PC-9 (cell line): ENCODE measurements around the gene TCF4. TPM values are rescaled to one million over a fixed set of nuclear protein-coding genes. Genes with fewer than 3 reads are reported as not detected.
"Not testable (repeated sequence)": the region's sequence is repeated elsewhere in the genome, so short reads cannot be mapped to it uniquely, and the experiment has no call there.

Experiments used
- BruUV-seq: library from RNA; stranded (reverse); fragments of 400-500 nt; replicated peaks from 2 replicates; lab custom pipeline; 2021; lab: Mats Ljungman, UMichigan
- CTCF ChIA-PET: fragments of 300-600 bp; sonication (Branson Sonifier 250); formaldehyde crosslinking; loops from one replicate; lab custom pipeline; 2022; ENCODE audit warnings: antibody characterized with exemption; lab: Charles Lee
- POLR2A ChIA-PET: fragments of 300-600 bp; sonication (Branson Sonifier 250); formaldehyde crosslinking; loops from one replicate; lab custom pipeline; 2022; ENCODE audit warnings: antibody characterized with exemption; ENCODE audit not compliant: unreplicated experiment; lab: Charles Lee
- DNase-seq, 2 experiments: peaks; one replicate each; pipeline versions ENCODE4 v3.0.0 to v3.0.0-alpha.2; 2015 to 2022; ENCODE audit warnings: mixed read lengths in 1 of 2
- H2AFZ ChIP-seq: fragments of 200-600 bp; sonication (generic); 2 replicates; pipeline ENCODE4 v1.8.1; 2017; ENCODE audit warnings: antibody characterized with exemption
- H3F3A ChIP-seq: fragments of 200-600 bp; sonication (generic); 2 replicates; pipeline ENCODE4 v1.8.1; 2017; ENCODE audit warnings: antibody characterized with exemption, mild to moderate bottlenecking, low read depth; ENCODE audit not compliant: insufficient read depth
- H3K27ac ChIP-seq: fragments of 200-600 bp; sonication (generic); 2 replicates; pipeline ENCODE4 v1.6.1; 2016; ENCODE audit warnings: mixed run types
- H3K27me3 ChIP-seq: fragments of 200-600 bp; sonication (generic); 2 replicates; pipeline ENCODE4 v1.6.1; 2016; ENCODE audit warnings: low read depth, mixed run types; ENCODE audit not compliant: insufficient read depth
- H3K36me3 ChIP-seq: fragments of 200-600 bp; sonication (generic); 2 replicates; pipeline ENCODE4 v1.6.1; 2016; ENCODE audit warnings: low read depth, mixed run types
- H3K4me1 ChIP-seq: fragments of 200-600 bp; sonication (generic); replicated peaks from 2 replicates; pipeline ENCODE4 v1.6.1; 2016; ENCODE audit warnings: mixed run types; ENCODE audit not compliant: insufficient read depth
- H3K4me2 ChIP-seq: fragments of 200-600 bp; sonication (generic); 2 replicates; pipeline ENCODE4 v1.6.1; 2017; ENCODE audit warnings: mixed run types
- H3K4me3 ChIP-seq: fragments of 200-600 bp; sonication (generic); 2 replicates; pipeline ENCODE4 v1.6.1; 2016; ENCODE audit warnings: mixed run types
- H3K79me2 ChIP-seq: fragments of 200-600 bp; sonication (generic); 2 replicates; pipeline ENCODE4 v1.6.1; 2017; ENCODE audit warnings: low read depth, mixed run types
- H3K9me2 ChIP-seq: fragments of 200-600 bp; sonication (generic); 2 replicates; pipeline ENCODE4 v1.8.1; 2017; ENCODE audit warnings: mild to moderate bottlenecking; ENCODE audit not compliant: insufficient read depth
- H3K9me3 ChIP-seq: fragments of 200-600 bp; sonication (generic); 2 replicates; pipeline ENCODE4 v1.8.1; 2016; ENCODE audit warnings: low read depth; ENCODE audit not compliant: insufficient read depth
- H4K20me1 ChIP-seq: fragments of 200-600 bp; sonication (generic); 2 replicates; pipeline ENCODE4 v1.8.1; 2017; ENCODE audit not compliant: insufficient read depth
- CTCF ChIP-seq: fragments of 200-600 bp; sonication (generic); conservative IDR thresholded peaks from 2 replicates; pipeline ENCODE4 v1.6.1; 2017; ENCODE audit warnings: mixed run types, antibody characterized with exemption, mild to moderate bottlenecking, moderate library complexity
- EZH2 ChIP-seq: fragments of 200-600 bp; sonication (generic); IDR thresholded peaks from 2 replicates; pipeline ENCODE4 v1.8.0; 2017; ENCODE audit warnings: antibody characterized with exemption, low read depth
- intact Hi-C: fragments of 100-400 bp; cut with micrococcal nuclease; formaldehyde crosslinking; loops from one replicate; pipeline ENCODE4 v1.10.0; 2022; ENCODE audit not compliant: unreplicated experiment
- total RNA-seq: library from RNA; stranded (reverse); gene quantifications from 2 replicates; pipeline ENCODE4 v1.2.3, GENCODE V29; 2021

TCF4 gene
- total RNA-seq, 1 experiment from 2014 or later, result 0.74 TPM

GRCh38 chr18:55470826-55471225 lies 117.2 kb downstream of the TCF4 start:
- Histone ChIP-seq H3K9me2 (no peaks in the 10 kb centered on the region), H3K36me3 (no peaks in the 10 kb centered on the region), H2AFZ (no peak overlapping the region), H3F3A (no peaks in the 10 kb centered on the region), H3K4me3 (no peak overlapping the region), H3K79me2 (no peaks in the 10 kb centered on the region), H3K9me3 (no peaks in the 10 kb centered on the region), H3K4me1 (no peaks in the 10 kb centered on the region), H3K27me3 (no peaks in the 10 kb centered on the region), H4K20me1 (no peaks in the 10 kb centered on the region), H3K27ac (no peak overlapping the region), H3K4me2 (no peak overlapping the region)
- intact Hi-C loops, result no loop called here
- TF ChIP-seq EZH2, result no peak
- TF ChIP-seq CTCF, result no peak
- CTCF ChIA-PET, result no interaction called here
- no peak for DNase-seq
- POLR2A ChIA-PET, result no interaction called here
- no TSS peak for BruUV-seq

- H3K27me3 ChIP-seq, H3K36me3 ChIP-seq, DNase-seq, POLR2A ChIA-PET, H3K27ac ChIP-seq, H3K4me1 ChIP-seq, intact Hi-C loops, BruUV-seq, H3K4me2 ChIP-seq, H4K20me1 ChIP-seq, CTCF ChIA-PET, H3F3A ChIP-seq, H3K9me3 ChIP-seq, H3K79me2 ChIP-seq, H2AFZ ChIP-seq, H3K9me2 ChIP-seq, H3K4me3 ChIP-seq: not testable (repeated sequence)
Observed at GRCh38 chr18:55469134-55469533, 118.9 kb downstream of the TCF4 start.

GRCh38 chr18:55466789-55467188 lies 121.2 kb downstream of the TCF4 start:
- no peaks in the 10 kb centered on the region for H3F3A ChIP-seq
- intact Hi-C loops, result no loop called here
- DNase-seq, result no peak
- no peaks in the 10 kb centered on the region for H3K9me2 ChIP-seq
- no peaks in the 10 kb centered on the region for H3K79me2 ChIP-seq
- ChIA-PET CTCF (no interaction called here), POLR2A (no interaction called here)
- no peaks in the 10 kb centered on the region for H3K9me3 ChIP-seq
- no peak overlapping the region for H3K27ac ChIP-seq
- H3K36me3 ChIP-seq, result no peaks in the 10 kb centered on the region
- no peak overlapping the region for H2AFZ ChIP-seq
- H3K4me2 ChIP-seq, result no peak overlapping the region
- H3K27me3 ChIP-seq, result no peaks in the 10 kb centered on the region
- no peak overlapping the region for H3K4me3 ChIP-seq
- H4K20me1 ChIP-seq, result no peaks in the 10 kb centered on the region
- TF ChIP-seq EZH2 (no peak), CTCF (no peak)
- BruUV-seq, result no TSS peak
- H3K4me1 ChIP-seq, result no peaks in the 10 kb centered on the region

- Histone ChIP-seq H3K4me2 (no peak overlapping the region), H3K27me3 (no peaks in the 10 kb centered on the region), H3K36me3 (no peaks in the 10 kb centered on the region), H3K27ac (no peak overlapping the region), H4K20me1 (no peaks in the 10 kb centered on the region), H2AFZ (no peak overlapping the region), H3K9me2 (no peaks in the 10 kb centered on the region), H3K4me3 (no peak overlapping the region), H3K79me2 (no peaks in the 10 kb centered on the region), H3K9me3 (no peaks in the 10 kb centered on the region), H3F3A (no peaks in the 10 kb centered on the region), H3K4me1 (no peaks in the 10 kb centered on the region)
- no peak for TF ChIP-seq CTCF
- BruUV-seq, result no TSS peak
- no peak for DNase-seq
- intact Hi-C loops, result no loop called here
- POLR2A ChIA-PET, result no interaction called here
- CTCF ChIA-PET, result no interaction called here
Observed at GRCh38 chr18:55465313-55465712, 122.7 kb downstream of the TCF4 start.
